ENCODE data around the gene NPM3. TPM values are rescaled to one million over a fixed set of nuclear protein-coding genes. Genes with fewer than 3 reads are reported as not detected.

The NPM3 gene
- total and polyA plus RNA-seq, 2 experiments from 2014 or later = 2.9 to 69.6 TPM

GRCh38 chr10:101767600-101767945 lies 15.7 kb downstream of the NPM3 start:
- no peak overlapping the region for H3K4me2 ChIP-seq (ENCODE audit: unreplicated experiment)
- no peak overlapping the region for H3K27ac ChIP-seq
- no peaks in the 10 kb centered on the region for H3K36me3 ChIP-seq (ENCODE audit: low read depth)
- WGBS, 2 experiments (ENCODE audit: low coverage in 1 of 2, low lambda C conversion rate in 2 of 2, missing lambda C conversion rate in 2 of 2) = 38 to 43% methylated on average over 6 of the region's 6 CpGs
- in situ Hi-C loops (cut with MboI) = loop anchor here (25.0 kb wide), 1 partner anchor 580 kb away; no protein-coding TSS in a partner anchor
- no peaks in the 10 kb centered on the region for H3K4me1 ChIP-seq (ENCODE audit: insufficient read depth)
- H4K20me1 ChIP-seq (ENCODE audit: insufficient read depth) = no peaks in the 10 kb centered on the region
- no peaks in the 10 kb centered on the region for H3K79me2 ChIP-seq (ENCODE audit: insufficient read depth)
- TF ChIP-seq EZH2 (IDR thresholded peaks at IDR 0.05; ENCODE audit: insufficient read depth, poor library complexity, severe bottlenecking) (no peak), EZH2phosphoT487 (IDR thresholded peaks at IDR 0.05; ENCODE audit: insufficient read depth, low read depth) (no peak)
- no peak overlapping the region for H3K4me3 ChIP-seq
- no peaks in the 10 kb centered on the region for H3F3A ChIP-seq (ENCODE audit: insufficient read depth)
- no peak overlapping the region for H3K9ac ChIP-seq
- H3K9me3 ChIP-seq (ENCODE audit: low read depth) = no peaks in the 10 kb centered on the region
- no peaks in the 10 kb centered on the region for H3K9me2 ChIP-seq (ENCODE audit: insufficient read depth)
- no peak for DNase-seq
- no peak overlapping the region for H2AFZ ChIP-seq
- peaks cover 35% of the 10 kb centered on the region for H3K27me3 ChIP-seq (replicated peaks; ENCODE audit: insufficient read depth)

GRCh38 chr10:101766753-101767599 lies 16.3 kb downstream of the NPM3 start:
- H3K9me3 ChIP-seq (ENCODE audit: low read depth) = no peaks in the 10 kb centered on the region
- no peaks in the 10 kb centered on the region for H4K20me1 ChIP-seq (ENCODE audit: insufficient read depth)
- in situ Hi-C loops (cut with MboI) = loop anchor here (25.0 kb wide), 1 partner anchor 580 kb away; no protein-coding TSS in a partner anchor
- H3K27ac ChIP-seq = no peak overlapping the region
- 36 to 42% methylated on average over 12 of the region's 12 CpGs for WGBS, 2 experiments (ENCODE audit: low coverage in 1 of 2, low lambda C conversion rate in 2 of 2, missing lambda C conversion rate in 2 of 2)
- no peaks in the 10 kb centered on the region for H3K36me3 ChIP-seq (ENCODE audit: low read depth)
- peaks cover 29% of the 10 kb centered on the region for H3K27me3 ChIP-seq (replicated peaks; ENCODE audit: insufficient read depth)
- no peak overlapping the region for H2AFZ ChIP-seq
- H3F3A ChIP-seq (ENCODE audit: insufficient read depth) = no peaks in the 10 kb centered on the region
- H3K4me1 ChIP-seq (ENCODE audit: insufficient read depth) = no peaks in the 10 kb centered on the region
- no peak for TF ChIP-seq EZH2phosphoT487 (IDR thresholded peaks at IDR 0.05; ENCODE audit: insufficient read depth, low read depth)
- no peak for TF ChIP-seq EZH2 (IDR thresholded peaks at IDR 0.05; ENCODE audit: insufficient read depth, poor library complexity, severe bottlenecking)
- H3K4me2 ChIP-seq (ENCODE audit: unreplicated experiment) = no peak overlapping the region
- no peaks in the 10 kb centered on the region for H3K79me2 ChIP-seq (ENCODE audit: insufficient read depth)
- no peak overlapping the region for H3K4me3 ChIP-seq
- no peak overlapping the region for H3K9ac ChIP-seq
- DNase-seq = no peak
- H3K9me2 ChIP-seq (ENCODE audit: insufficient read depth) = no peaks in the 10 kb centered on the region

- TF ChIP-seq EZH2 (IDR thresholded peaks at IDR 0.05; ENCODE audit: insufficient read depth, poor library complexity, severe bottlenecking) (no peak), EZH2phosphoT487 (IDR thresholded peaks at IDR 0.05; ENCODE audit: insufficient read depth, low read depth) (no peak)
- WGBS, 2 experiments (ENCODE audit: low coverage in 1 of 2, low lambda C conversion rate in 2 of 2, missing lambda C conversion rate in 2 of 2) = 49 to 59% methylated on average over 6 of the region's 6 CpGs
- Histone ChIP-seq H3K4me2 (ENCODE audit: unreplicated experiment) (no peak overlapping the region), H3F3A (ENCODE audit: insufficient read depth) (no peaks in the 10 kb centered on the region), H2AFZ (no peak overlapping the region), H3K9me2 (ENCODE audit: insufficient read depth) (no peaks in the 10 kb centered on the region), H3K36me3 (ENCODE audit: low read depth) (no peaks in the 10 kb centered on the region), H3K9ac (no peak overlapping the region), H3K27me3 (replicated peaks; ENCODE audit: insufficient read depth) (peaks cover 29% of the 10 kb centered on the region), H4K20me1 (ENCODE audit: insufficient read depth) (no peaks in the 10 kb centered on the region), H3K9me3 (ENCODE audit: low read depth) (no peaks in the 10 kb centered on the region), H3K4me1 (ENCODE audit: insufficient read depth) (no peaks in the 10 kb centered on the region), H3K4me3 (no peak overlapping the region), H3K27ac (no peak overlapping the region), H3K79me2 (ENCODE audit: insufficient read depth) (no peaks in the 10 kb centered on the region)
- in situ Hi-C loops (cut with MboI) = loop anchor here (25.0 kb wide), 1 partner anchor 579 kb away; no protein-coding TSS in a partner anchor
- DNase-seq = no peak
Measured at GRCh38 chr10:101766306-101766705, 16.9 kb downstream of the NPM3 start.

GRCh38 chr10:101763141-101763846 lies 20.0 kb downstream of the NPM3 start:
- in situ Hi-C loops (cut with MboI) = loop anchor here (25.0 kb wide), 1 partner anchor 576 kb away; no protein-coding TSS in a partner anchor
- no peaks in the 10 kb centered on the region for H3K4me1 ChIP-seq (ENCODE audit: insufficient read depth)
- no peak overlapping the region for H3K4me2 ChIP-seq (ENCODE audit: unreplicated experiment)
- no peaks in the 10 kb centered on the region for H3F3A ChIP-seq (ENCODE audit: insufficient read depth)
- no peaks in the 10 kb centered on the region for H4K20me1 ChIP-seq (ENCODE audit: insufficient read depth)
- peaks cover 31% of the 10 kb centered on the region for H3K27me3 ChIP-seq (replicated peaks; ENCODE audit: insufficient read depth)
- no peaks in the 10 kb centered on the region for H3K9me3 ChIP-seq (ENCODE audit: low read depth)
- 64 to 71% methylated on average over 9 to 10 of the region's 10 CpGs for WGBS, 2 experiments (ENCODE audit: low coverage in 1 of 2, low lambda C conversion rate in 2 of 2, missing lambda C conversion rate in 2 of 2)
- H3K9me2 ChIP-seq (ENCODE audit: insufficient read depth) = no peaks in the 10 kb centered on the region
- no peaks in the 10 kb centered on the region for H3K79me2 ChIP-seq (ENCODE audit: insufficient read depth)
- no peak overlapping the region for H3K9ac ChIP-seq
- no peak overlapping the region for H2AFZ ChIP-seq
- TF ChIP-seq EZH2phosphoT487 (IDR thresholded peaks at IDR 0.05; ENCODE audit: insufficient read depth, low read depth) = no peak
- TF ChIP-seq EZH2 (IDR thresholded peaks at IDR 0.05; ENCODE audit: insufficient read depth, poor library complexity, severe bottlenecking) = no peak
- no peak overlapping the region for H3K27ac ChIP-seq
- no peaks in the 10 kb centered on the region for H3K36me3 ChIP-seq (ENCODE audit: low read depth)
- H3K4me3 ChIP-seq = no peak overlapping the region
- no peak for DNase-seq

Data from GM23248 (cell line).